Gastroesophageal sphincter (tissue), 4 donors: ENCODE measurements around the gene PRMT6. TPM values are rescaled to one million over a fixed set of nuclear protein-coding genes. Genes with fewer than 3 reads are reported as not detected.
"Not testable (repeated sequence)": the region's sequence is repeated elsewhere in the genome, so short reads cannot be mapped to it uniquely, and the experiment has no call there.

Experiments
- ATAC-seq: fragments of 150-250 bp; one replicate; pipeline ENCODE4 v1.9.1; 2016; ENCODE audit warnings: mild to moderate bottlenecking, moderate library complexity
- H3K27ac ChIP-seq, 4 donors: fragments of 200-600 bp; sonication (generic) in 3 of 4; 1 replicate in 3 of 4; 2 replicates in 1 of 4; pipeline ENCODE4 v1.5.1; 2016 to 2019
- H3K27me3 ChIP-seq: fragments of 200-600 bp; sonication (generic); one replicate; pipeline ENCODE4 v1.5.1; 2019
- H3K36me3 ChIP-seq, 2 donors: fragments of 200-600 bp; sonication (generic); one replicate each; pipeline ENCODE4 v1.5.1; 2019; ENCODE audit warnings: control low read depth in 1 of 2
- H3K4me1 ChIP-seq, 3 donors: fragments of 200-600 bp; sonication (generic); 1 replicate in 2 of 3; 2 replicates in 1 of 3; pipeline ENCODE4 v1.5.1; 2016 to 2019; ENCODE audit warnings: control low read depth in 2 of 3
- H3K4me3 ChIP-seq, 2 donors: fragments of 200-600 bp; sonication (generic); one replicate each; pipeline ENCODE4 v1.5.1; 2019; ENCODE audit warnings: mild to moderate bottlenecking in 1 of 2, moderate library complexity in 1 of 2
- H3K9me3 ChIP-seq, 3 donors: fragments of 200-600 bp; sonication (generic); one replicate each; pipeline ENCODE4 v1.5.1; 2017 to 2019; ENCODE audit warnings: control low read depth in 2 of 3
- EP300 ChIP-seq: sonication (generic); formaldehyde crosslinking; IDR thresholded peaks from one replicate; pipeline ENCODE4 v1.6.1; 2017; ENCODE audit warnings: antibody characterized with exemption, mild to moderate bottlenecking
- POLR2A ChIP-seq, 2 donors: fragments of 450-650 bp; IDR thresholded peaks; one replicate each; pipeline ENCODE4 v1.6.1; 2017; ENCODE audit warnings: antibody characterized with exemption in 2 of 2, mild to moderate bottlenecking in 2 of 2, moderate library complexity in 1 of 2
- POLR2AphosphoS5 ChIP-seq: sonication (generic); formaldehyde crosslinking; IDR thresholded peaks from one replicate; pipeline ENCODE4 v1.6.1; 2017; ENCODE audit warnings: antibody characterized with exemption
- WGBS, 2 donors: methylation state at CpG; one replicate each; pipeline ENCODE4 v1.1.5; 2018; ENCODE audit warnings: low coverage in 1 of 2; 5-methylcytosine and 5-hydroxymethylcytosine counted together
- total RNA-seq, 4 donors: library from RNA; depleted of rRNA; stranded (reverse); fragments of >200 nt; gene quantifications; one replicate each; pipeline ENCODE4 v1.1.0, GENCODE V29; 2016
- TF ChIP-seq, protein P1 (sequence below), 4 experiments: fragments of 200-600 bp in 2 of 4; fragments of 450-650 bp in 2 of 4; sonication (generic) in 1 of 4; IDR thresholded peaks; one replicate each; pipeline ENCODE4 v1.5.1; 2017 to 2019; ENCODE audit warnings: antibody characterized with exemption in 4 of 4, mild to moderate bottlenecking in 2 of 4, moderate library complexity in 2 of 4

The PRMT6 gene
- total RNA-seq, 4 donors from 2014 or later, result 7.9 to 14.8 (median 11.4) TPM

DNA sequence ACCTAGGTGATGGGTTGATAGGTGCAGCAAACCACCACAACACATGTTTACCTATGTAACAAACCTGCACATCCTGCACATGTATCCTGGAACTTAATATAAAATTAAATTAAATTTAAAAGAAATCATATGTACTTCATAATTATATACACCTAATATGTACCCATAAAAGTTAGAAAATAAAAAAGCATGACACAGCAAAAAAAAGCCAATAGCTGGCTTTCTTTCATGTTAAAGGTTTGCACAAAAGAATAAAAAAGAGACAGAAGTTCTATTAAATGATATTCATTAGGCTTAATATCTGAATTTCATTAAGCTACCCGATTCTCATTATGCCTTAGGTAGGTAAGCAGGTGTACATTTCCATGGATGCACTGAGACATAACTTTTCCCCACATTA, 5.2 kb upstream of the PRMT6 start:
- TF ChIP-seq EP300, result no peak
- no peak for TF ChIP-seq POLR2AphosphoS5
- TF ChIP-seq, protein P1, sequence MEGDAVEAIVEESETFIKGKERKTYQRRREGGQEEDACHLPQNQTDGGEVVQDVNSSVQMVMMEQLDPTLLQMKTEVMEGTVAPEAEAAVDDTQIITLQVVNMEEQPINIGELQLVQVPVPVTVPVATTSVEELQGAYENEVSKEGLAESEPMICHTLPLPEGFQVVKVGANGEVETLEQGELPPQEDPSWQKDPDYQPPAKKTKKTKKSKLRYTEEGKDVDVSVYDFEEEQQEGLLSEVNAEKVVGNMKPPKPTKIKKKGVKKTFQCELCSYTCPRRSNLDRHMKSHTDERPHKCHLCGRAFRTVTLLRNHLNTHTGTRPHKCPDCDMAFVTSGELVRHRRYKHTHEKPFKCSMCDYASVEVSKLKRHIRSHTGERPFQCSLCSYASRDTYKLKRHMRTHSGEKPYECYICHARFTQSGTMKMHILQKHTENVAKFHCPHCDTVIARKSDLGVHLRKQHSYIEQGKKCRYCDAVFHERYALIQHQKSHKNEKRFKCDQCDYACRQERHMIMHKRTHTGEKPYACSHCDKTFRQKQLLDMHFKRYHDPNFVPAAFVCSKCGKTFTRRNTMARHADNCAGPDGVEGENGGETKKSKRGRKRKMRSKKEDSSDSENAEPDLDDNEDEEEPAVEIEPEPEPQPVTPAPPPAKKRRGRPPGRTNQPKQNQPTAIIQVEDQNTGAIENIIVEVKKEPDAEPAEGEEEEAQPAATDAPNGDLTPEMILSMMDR (IDR thresholded peaks at IDR 0.05), result no peak
- TF ChIP-seq POLR2A (IDR thresholded peaks at IDR 0.05), result no peak
- Histone ChIP-seq H3K4me1 (peaks cover 0 to 4% (median 0%) of the 10 kb centered on the region in 3 donors), H3K4me3 (no peak overlapping the region), H3K9me3 (no peaks in the 10 kb centered on the region), H3K27me3 (no peaks in the 10 kb centered on the region), H3K27ac (no peak overlapping the region), H3K36me3 (no peaks in the 10 kb centered on the region)
- 88 to 89% methylated on average over 1 of the region's 1 CpG for WGBS, 2 donors
- no peak for ATAC-seq

DNA sequence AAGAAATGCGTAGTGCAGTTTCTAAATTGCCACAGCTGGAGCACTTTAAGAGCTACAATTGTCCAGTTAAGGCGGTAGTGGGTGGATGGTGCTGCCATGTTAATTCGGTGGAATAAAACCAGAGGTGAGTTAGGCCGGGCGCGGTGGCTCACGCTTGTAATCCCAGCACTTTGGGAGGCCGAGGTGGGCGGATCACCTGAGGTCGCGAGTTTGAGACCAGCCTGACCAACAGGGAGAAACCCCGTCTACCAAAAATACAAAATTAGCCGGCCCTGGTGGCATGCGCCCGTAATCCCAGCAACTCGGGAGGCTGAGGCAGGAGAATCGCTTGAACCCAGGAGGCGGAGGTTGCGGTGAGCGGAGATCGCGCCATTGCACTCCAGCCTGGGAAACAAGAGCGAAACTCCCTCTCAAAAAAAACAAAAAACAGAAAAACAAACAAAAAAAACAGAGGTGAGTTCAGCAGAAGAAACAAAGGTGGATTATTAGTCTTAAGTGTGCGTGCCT, 502 bp upstream of the PRMT6 start:
- not testable (repeated sequence) for H3K9me3 ChIP-seq, H3K27me3 ChIP-seq, ATAC-seq
- peaks cover 4 to 29% (median 8%) of the 10 kb centered on the region in 3 donors for H3K4me1 ChIP-seq
- peak overlapping the region; percentile 73 to 94 (median 90) for H3K27ac ChIP-seq
- peaks cover 0 to 11% of the 10 kb centered on the region in 2 donors for H3K36me3 ChIP-seq
- WGBS, 2 donors, result 67 to 82% methylated on average over 3 to 24 of the region's 24 CpGs
- peak overlapping the region; percentile 80 to 95 for H3K4me3 ChIP-seq

DNA sequence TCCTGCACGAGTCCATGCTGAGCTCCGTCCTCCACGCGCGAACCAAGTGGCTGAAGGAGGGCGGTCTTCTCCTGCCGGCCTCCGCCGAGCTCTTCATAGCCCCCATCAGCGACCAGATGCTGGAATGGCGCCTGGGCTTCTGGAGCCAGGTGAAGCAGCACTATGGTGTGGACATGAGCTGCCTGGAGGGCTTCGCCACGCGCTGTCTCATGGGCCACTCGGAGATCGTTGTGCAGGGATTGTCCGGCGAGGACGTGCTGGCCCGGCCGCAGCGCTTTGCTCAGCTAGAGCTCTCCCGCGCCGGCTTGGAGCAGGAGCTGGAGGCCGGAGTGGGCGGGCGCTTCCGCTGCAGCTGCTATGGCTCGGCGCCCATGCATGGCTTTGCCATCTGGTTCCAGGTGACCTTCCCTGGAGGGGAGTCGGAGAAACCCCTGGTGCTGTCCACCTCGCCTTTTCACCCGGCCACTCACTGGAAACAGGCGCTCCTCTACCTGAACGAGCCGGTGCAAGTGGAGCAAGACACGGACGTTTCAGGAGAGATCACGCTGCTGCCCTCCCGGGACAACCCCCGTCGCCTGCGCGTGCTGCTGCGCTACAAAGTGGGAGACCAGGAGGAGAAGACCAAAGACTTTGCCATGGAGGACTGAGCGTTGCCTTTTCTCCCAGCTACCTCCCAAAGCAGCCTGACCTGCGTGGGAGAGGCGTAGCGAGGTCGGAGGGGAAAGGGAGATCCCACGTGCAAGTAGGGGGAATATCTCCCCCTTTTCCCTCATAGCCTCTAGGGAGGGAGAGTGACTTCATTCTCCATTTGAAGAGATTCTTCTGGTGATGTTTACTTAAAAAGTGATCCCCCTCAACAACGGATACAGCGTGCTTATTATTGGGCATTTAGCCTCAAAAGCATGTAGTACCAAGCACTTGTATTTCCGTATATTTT, 991 bp downstream of the PRMT6 start:
- no peaks in the 10 kb centered on the region for H3K9me3 ChIP-seq
- H3K27me3 ChIP-seq, result no peaks in the 10 kb centered on the region
- peak overlapping the region; percentile 73 to 94 (median 90) for H3K27ac ChIP-seq
- peaks cover 0 to 17% of the 10 kb centered on the region in 2 donors for H3K36me3 ChIP-seq
- peaks cover 4 to 29% (median 8%) of the 10 kb centered on the region in 3 donors for H3K4me1 ChIP-seq
- TF ChIP-seq EP300 (no peak), POLR2A (IDR thresholded peaks at IDR 0.05) (no peak), POLR2AphosphoS5 (no peak)
- TF ChIP-seq, protein P1 (IDR thresholded peaks at IDR 0.05), result no peak
- 16 to 20% methylated on average over 9 to 13 of the region's 55 CpGs for WGBS, 2 donors
- H3K4me3 ChIP-seq, result peak overlapping the region; percentile 80 to 95
- ATAC-seq, result peak; percentile 65

DNA sequence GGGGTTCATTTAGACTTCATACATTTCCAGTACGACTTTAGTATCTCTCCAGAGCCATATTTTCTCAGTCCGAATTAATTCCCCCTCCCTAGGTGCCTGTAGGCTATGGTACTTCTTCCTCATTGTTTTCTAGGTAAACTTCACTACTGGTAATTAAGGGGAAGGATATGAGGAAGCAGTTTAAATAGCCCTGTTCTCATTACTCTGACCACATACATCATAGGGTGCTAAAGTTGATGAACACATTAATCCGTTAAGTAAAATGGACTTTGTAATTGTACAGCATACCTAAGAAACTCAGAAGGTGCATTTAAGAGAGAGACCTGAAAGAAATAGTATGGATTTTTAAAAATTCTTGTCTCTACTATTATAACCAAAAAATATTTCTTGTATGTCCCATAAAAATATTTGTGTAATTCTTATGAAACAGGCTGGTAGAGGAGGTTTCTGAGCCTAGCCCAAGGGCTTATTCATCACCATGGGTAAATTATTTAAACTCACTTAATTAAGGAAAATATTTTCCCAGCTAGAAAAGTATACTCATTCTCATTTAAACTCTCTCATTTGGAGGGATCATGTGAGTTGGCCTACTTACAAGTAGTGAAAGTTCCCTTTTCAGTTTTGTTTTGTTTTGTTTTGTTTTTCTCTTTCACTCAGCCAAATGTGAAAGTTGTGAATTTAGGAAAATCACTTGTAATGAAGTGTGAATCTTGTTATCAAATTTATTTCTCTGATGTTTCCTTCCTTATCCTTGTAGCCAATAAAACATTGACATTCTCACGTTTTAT, 2.0 kb downstream of the PRMT6 start:
- TF ChIP-seq POLR2AphosphoS5, result no peak
- TF ChIP-seq, protein P1 (IDR thresholded peaks at IDR 0.05), result no peak
- TF ChIP-seq EP300, result no peak
- TF ChIP-seq POLR2A (IDR thresholded peaks at IDR 0.05), result no peak
- 67 to 76% methylated on average over 4 of the region's 4 CpGs for WGBS, 2 donors

DNA sequence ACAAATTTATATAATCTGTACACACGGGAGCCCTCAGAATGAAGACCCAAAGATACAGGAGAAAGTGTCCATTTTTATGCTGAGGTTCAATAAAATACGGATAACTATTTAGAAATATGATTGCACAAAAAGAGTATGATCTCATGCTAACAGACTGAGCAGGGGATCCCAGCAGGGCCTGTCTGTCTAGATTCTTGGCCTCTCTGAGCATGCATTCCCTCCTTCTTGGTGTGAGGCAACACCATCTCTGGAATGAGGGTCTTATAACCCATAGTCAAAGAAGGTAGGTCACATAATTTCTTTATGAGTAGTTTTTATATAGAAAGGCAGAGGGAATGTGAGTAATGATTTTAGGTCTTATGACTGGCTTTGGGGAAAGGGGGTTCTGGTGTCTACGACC, 5.4 kb downstream of the PRMT6 start:
- TF ChIP-seq POLR2A (IDR thresholded peaks at IDR 0.05), result no peak
- no peak for TF ChIP-seq POLR2AphosphoS5
- TF ChIP-seq EP300, result no peak
- TF ChIP-seq, protein P1 (IDR thresholded peaks at IDR 0.05), result no peak
- Histone ChIP-seq H3K27ac (no peak overlapping the region), H3K9me3 (no peaks in the 10 kb centered on the region), H3K27me3 (no peaks in the 10 kb centered on the region), H3K4me3 (no peak overlapping the region), H3K36me3 (peaks cover 0 to 17% of the 10 kb centered on the region in 2 donors), H3K4me1 (peaks cover 4 to 24% (median 8%) of the 10 kb centered on the region in 3 donors)
- no peak for ATAC-seq
- WGBS, 2 donors, result 78 to 94% methylated on average over 2 to 3 of the region's 3 CpGs

More for the DNA sequence above, 2.0 kb downstream of the PRMT6 start:
- no peak for ATAC-seq
- Histone ChIP-seq H3K4me1 (peaks cover 4 to 29% (median 8%) of the 10 kb centered on the region in 3 donors), H3K4me3 (peak overlapping the region in 1 of 2 donors; percentile 95), H3K27ac (peak overlapping the region in 1 of 4 donors; percentile 94), H3K9me3 (no peaks in the 10 kb centered on the region), H3K27me3 (no peaks in the 10 kb centered on the region), H3K36me3 (peaks cover 0 to 17% of the 10 kb centered on the region in 2 donors)
